Suprapubic skin (tissue), 4 donors: ENCODE data around the gene CTSD. TPM values are rescaled to one million over a fixed set of nuclear protein-coding genes. Genes with fewer than 3 reads are reported as not detected.

Experiments used
- DNase-seq, 2 donors: peaks; one replicate each; pipeline ENCODE4 v3.0.0-alpha.2; 2019; ENCODE audit warnings: low spot score in 2 of 2
- H3K27ac ChIP-seq: fragments of 200-600 bp; sonication (generic); one replicate; pipeline ENCODE4 v1.5.1; 2019
- H3K27me3 ChIP-seq: fragments of 200-600 bp; sonication (generic); one replicate; pipeline ENCODE4 v1.5.1; 2019
- H3K36me3 ChIP-seq: fragments of 200-600 bp; sonication (generic); one replicate; pipeline ENCODE4 v1.5.1; 2019
- H3K4me1 ChIP-seq: fragments of 200-600 bp; sonication (generic); one replicate; pipeline ENCODE4 v1.5.1; 2019
- H3K4me3 ChIP-seq: fragments of 200-600 bp; sonication (generic); one replicate; pipeline ENCODE4 v1.5.1; 2019; ENCODE audit warnings: mild to moderate bottlenecking
- H3K9me3 ChIP-seq: fragments of 200-600 bp; sonication (generic); one replicate; pipeline ENCODE4 v1.5.1; 2019
- CTCF ChIP-seq, 2 donors: fragments of 200-600 bp in 1 of 2; fragments of 450-650 bp in 1 of 2; sonication (generic) in 1 of 2; IDR thresholded peaks; one replicate each; pipeline ENCODE4 v1.5.1; 2016 to 2019; ENCODE audit warnings: antibody characterized with exemption in 2 of 2, mild to moderate bottlenecking in 1 of 2, moderate library complexity in 1 of 2
- EP300 ChIP-seq: sonication (generic); formaldehyde crosslinking; IDR thresholded peaks from one replicate; pipeline ENCODE4 v1.6.1; 2017; ENCODE audit warnings: antibody characterized with exemption
- POLR2A ChIP-seq, 2 donors: fragments of 450-650 bp; IDR thresholded peaks; one replicate each; pipeline ENCODE4 v1.6.1; 2017; ENCODE audit warnings: antibody characterized with exemption in 2 of 2, mild to moderate bottlenecking in 2 of 2, moderate library complexity in 2 of 2
- POLR2AphosphoS5 ChIP-seq, 3 donors: sonication (generic); formaldehyde crosslinking; IDR thresholded peaks; one replicate each; pipeline ENCODE4 v1.6.1; 2017; ENCODE audit warnings: antibody characterized with exemption in 3 of 3
- WGBS: methylation state at CpG from one replicate; pipeline ENCODE4 v1.1.5; 2018; 5-methylcytosine and 5-hydroxymethylcytosine counted together
- total RNA-seq, 4 donors: library from RNA; depleted of rRNA; stranded (reverse); fragments of >200 nt; gene quantifications; one replicate each; pipeline ENCODE4 v1.1.0, GENCODE V29; 2016

Gene CTSD
- total RNA-seq, 4 donors from 2014 or later = 319 to 596 (median 469) TPM

GRCh38 chr11:1756791-1757771, 6.6 kb downstream of the CTSD start:
- Histone ChIP-seq H3K9me3 (no peaks in the 10 kb centered on the region), H3K4me1 (peaks cover 66% of the 10 kb centered on the region), H3K36me3 (peaks cover 91% of the 10 kb centered on the region), H3K27me3 (no peaks in the 10 kb centered on the region), H3K4me3 (no peak overlapping the region), H3K27ac (peak overlapping the region; percentile 34)
- DNase-seq = no peak
- TF ChIP-seq POLR2AphosphoS5 (IDR thresholded peaks at IDR 0.05) = no peak
- no peak for TF ChIP-seq POLR2A (IDR thresholded peaks at IDR 0.05)
- no peak for TF ChIP-seq CTCF (IDR thresholded peaks at IDR 0.05)
- TF ChIP-seq EP300 = no peak
- 81% methylated on average over 18 of the region's 41 CpGs for WGBS

GRCh38 chr11:1755692-1756561, 7.8 kb downstream of the CTSD start:
- no peak for TF ChIP-seq POLR2A (IDR thresholded peaks at IDR 0.05)
- no peak for TF ChIP-seq CTCF (IDR thresholded peaks at IDR 0.05)
- TF ChIP-seq EP300 = no peak
- TF ChIP-seq POLR2AphosphoS5 (IDR thresholded peaks at IDR 0.05) = no peak
- no peak for DNase-seq
- Histone ChIP-seq H3K36me3 (peaks cover 85% of the 10 kb centered on the region), H3K9me3 (no peaks in the 10 kb centered on the region), H3K27ac (peak overlapping the region; percentile 34), H3K4me1 (peaks cover 66% of the 10 kb centered on the region), H3K4me3 (no peak overlapping the region), H3K27me3 (no peaks in the 10 kb centered on the region)
- 28% methylated on average over 10 of the region's 16 CpGs for WGBS

- Histone ChIP-seq H3K9me3 (no peaks in the 10 kb centered on the region), H3K4me1 (peaks cover 65% of the 10 kb centered on the region), H3K27ac (no peak overlapping the region), H3K4me3 (no peak overlapping the region), H3K36me3 (peaks cover 79% of the 10 kb centered on the region), H3K27me3 (no peaks in the 10 kb centered on the region)
- TF ChIP-seq POLR2A (IDR thresholded peaks at IDR 0.05) (no peak), CTCF (IDR thresholded peaks at IDR 0.05) (no peak), POLR2AphosphoS5 (IDR thresholded peaks at IDR 0.05) (no peak), EP300 (no peak)
- WGBS = 58% methylated on average over 9 of the region's 9 CpGs
- DNase-seq = no peak
Observed at GRCh38 chr11:1755344-1755691, 8.4 kb downstream of the CTSD start.

GRCh38 chr11:1754376-1755150, 9.2 kb downstream of the CTSD start:
- WGBS = 87% methylated on average over 8 of the region's 8 CpGs
- no peak overlapping the region for H3K4me3 ChIP-seq
- H3K9me3 ChIP-seq = no peaks in the 10 kb centered on the region
- H3K36me3 ChIP-seq = peaks cover 72% of the 10 kb centered on the region
- peaks cover 65% of the 10 kb centered on the region for H3K4me1 ChIP-seq
- no peak for TF ChIP-seq POLR2AphosphoS5 (IDR thresholded peaks at IDR 0.05)
- TF ChIP-seq POLR2A (IDR thresholded peaks at IDR 0.05) = no peak
- TF ChIP-seq EP300 = no peak
- no peak for TF ChIP-seq CTCF (IDR thresholded peaks at IDR 0.05)
- no peak overlapping the region for H3K27ac ChIP-seq
- DNase-seq = no peak
- H3K27me3 ChIP-seq = no peaks in the 10 kb centered on the region
